ENCODE results near the gene CKB. TPM values are rescaled to one million over a fixed set of nuclear protein-coding genes. Genes with fewer than 3 reads are reported as not detected.

The CKB gene
- total RNA-seq, 1 experiment from 2014 or later: 611 TPM

GRCh38 chr14:103474893-103475292 is 47.7 kb downstream of the CKB start:
- ChIA-PET CTCF (no interaction called here), POLR2A (no interaction called here)
- no peaks in the 10 kb centered on the region for H3K9me3 ChIP-seq
- peaks cover 6% of the 10 kb centered on the region; the same call in 1 of the 2 replicates for H3K4me1 ChIP-seq
- H3K4me3 ChIP-seq (ENCODE audit: low read depth, low read length): no peak overlapping the region
- intact Hi-C loops (cut with micrococcal nuclease; ENCODE audit: unreplicated experiment): no loop called here
- H3K36me3 Mint-ChIP-seq (ENCODE audit: insufficient read depth, unreplicated experiment): peaks cover 68% of the 10 kb centered on the region
- no peak for DNase-seq
- H3K36me3 ChIP-seq (ENCODE audit: control insufficient read depth, insufficient read depth, low read length): peaks cover 4% of the 10 kb centered on the region
- H3K27me3 ChIP-seq (replicated peaks; ENCODE audit: control insufficient read depth, insufficient read depth, low read length): no peaks in the 10 kb centered on the region
- H3K4me3 Mint-ChIP-seq (ENCODE audit: unreplicated experiment): no peak overlapping the region
- TF ChIP-seq CTCF (IDR thresholded peaks at IDR 0.05; ENCODE audit: insufficient read depth in 1 of 2, low read depth in 1 of 2, low read length in 1 of 2, severe bottlenecking in 1 of 2, unreplicated experiment in 1 of 2): no peak
- no TSS peak for BruUV-seq (replicated peaks)
- H3K4me1 Mint-ChIP-seq (ENCODE audit: low read depth, unreplicated experiment): peaks cover 6% of the 10 kb centered on the region
- no peak overlapping the region for H3K27ac Mint-ChIP-seq (ENCODE audit: unreplicated experiment)
- H3K9me3 Mint-ChIP-seq (ENCODE audit: unreplicated experiment): no peaks in the 10 kb centered on the region
- H3K27me3 Mint-ChIP-seq (ENCODE audit: insufficient read depth, unreplicated experiment): no peaks in the 10 kb centered on the region

- Histone ChIP-seq H3K9me3 (no peaks in the 10 kb centered on the region), H3K27me3 (replicated peaks; ENCODE audit: control insufficient read depth, insufficient read depth, low read length) (no peaks in the 10 kb centered on the region), H3K4me1 (peaks cover 6% of the 10 kb centered on the region; the same call in 1 of the 2 replicates), H3K36me3 (ENCODE audit: control insufficient read depth, insufficient read depth, low read length) (peaks cover 4% of the 10 kb centered on the region), H3K4me3 (ENCODE audit: low read depth, low read length) (no peak overlapping the region)
- no peak for DNase-seq
- peaks cover 75% of the 10 kb centered on the region for H3K36me3 Mint-ChIP-seq (ENCODE audit: insufficient read depth, unreplicated experiment)
- no peak for TF ChIP-seq CTCF (IDR thresholded peaks at IDR 0.05; ENCODE audit: insufficient read depth in 1 of 2, low read depth in 1 of 2, low read length in 1 of 2, severe bottlenecking in 1 of 2, unreplicated experiment in 1 of 2)
- H3K4me3 Mint-ChIP-seq (ENCODE audit: unreplicated experiment): no peak overlapping the region
- CTCF ChIA-PET: no interaction called here
- no peak overlapping the region for H3K27ac Mint-ChIP-seq (ENCODE audit: unreplicated experiment)
- intact Hi-C loops (cut with micrococcal nuclease; ENCODE audit: unreplicated experiment): no loop called here
- no peaks in the 10 kb centered on the region for H3K27me3 Mint-ChIP-seq (ENCODE audit: insufficient read depth, unreplicated experiment)
- no TSS peak for BruUV-seq (replicated peaks)
- POLR2A ChIA-PET: no interaction called here
- H3K9me3 Mint-ChIP-seq (ENCODE audit: unreplicated experiment): no peaks in the 10 kb centered on the region
- peaks cover 6% of the 10 kb centered on the region for H3K4me1 Mint-ChIP-seq (ENCODE audit: low read depth, unreplicated experiment)
Measured at GRCh38 chr14:103472939-103473338, 49.7 kb downstream of the CKB start.

Other genes with a start within 250 kb of the CKB start
- gene EIF5, start 188.6 kb downstream of the CKB start, total RNA-seq (2022): 350 and 392 TPM in 2 replicates
- gene MARK3, start 137.4 kb downstream of the CKB start, total RNA-seq (2022): 71.6 and 78.0 TPM in 2 replicates
- gene TRMT61A, start 6.4 kb upstream of the CKB start, total RNA-seq (2022): 20.8 and 22.3 TPM in 2 replicates
- gene BAG5, start 39.8 kb upstream of the CKB start, total RNA-seq (2022): 28.9 and 31.6 TPM in 2 replicates
- gene COA8, start 40.1 kb upstream of the CKB start, total RNA-seq (2022): 40.6 and 50.7 TPM in 2 replicates
- gene KLC1, start 106.4 kb upstream of the CKB start, total RNA-seq (2022): 108 and 110 TPM in 2 replicates
- 39.5 and 44.0 TPM in 2 replicates for gene XRCC3, start 192.6 kb upstream of the CKB start, total RNA-seq (2022)
- gene ZFYVE21, start 193.0 kb upstream of the CKB start, total RNA-seq (2022): 61.6 and 66.2 TPM in 2 replicates

Measured in Caco-2 (cell line).